ENCODE results near the gene GNA14.

The GNA14 gene

GRCh38 chr9:77486968-77487367 is 161.2 kb downstream of the GNA14 start:
- DNase-seq (ENCODE audit: extremely low read depth, low read depth): no peak
- no peak for TF ChIP-seq CTCF (IDR thresholded peaks at IDR 0.05; ENCODE audit: low read depth, low read length)

- TF ChIP-seq CTCF (IDR thresholded peaks at IDR 0.05; ENCODE audit: low read depth, low read length): no peak
- no peak for DNase-seq (ENCODE audit: extremely low read depth, low read depth)
Observed at GRCh38 chr9:77486463-77486862, 161.7 kb downstream of the GNA14 start.

- no peak for DNase-seq (ENCODE audit: extremely low read depth, low read depth)
- no peak for TF ChIP-seq CTCF (IDR thresholded peaks at IDR 0.05; ENCODE audit: low read depth, low read length)
Observed at GRCh38 chr9:77475641-77476473, 172.3 kb downstream of the GNA14 start.

- no peak for TF ChIP-seq CTCF (IDR thresholded peaks at IDR 0.05; ENCODE audit: low read depth, low read length)
- DNase-seq (ENCODE audit: extremely low read depth, low read depth): no peak
Observed at GRCh38 chr9:77474936-77475335, 173.2 kb downstream of the GNA14 start.

- TF ChIP-seq CTCF (IDR thresholded peaks at IDR 0.05; ENCODE audit: low read depth, low read length): no peak
- no peak for DNase-seq (ENCODE audit: extremely low read depth, low read depth)
Observed at GRCh38 chr9:77472646-77473045, 175.5 kb downstream of the GNA14 start.

GRCh38 chr9:77471572-77471971 is 176.6 kb downstream of the GNA14 start:
- no peak for TF ChIP-seq CTCF (IDR thresholded peaks at IDR 0.05; ENCODE audit: low read depth, low read length)
- DNase-seq (ENCODE audit: extremely low read depth, low read depth): no peak

GRCh38 chr9:77469515-77470231 is 178.4 kb downstream of the GNA14 start:
- TF ChIP-seq CTCF (IDR thresholded peaks at IDR 0.05; ENCODE audit: low read depth, low read length): no peak
- DNase-seq (ENCODE audit: extremely low read depth, low read depth): no peak
